MM.1S (cell line): ENCODE results near the gene PARP8.

Experiments used
- DNase-seq: peaks from one replicate; pipeline ENCODE4 v3.0.0-alpha.2; 2015
- H2AFZ ChIP-seq: fragments of 300-600 bp; sonication (generic); 2 replicates; pipeline ENCODE4 v1.6.0; 2016; ENCODE audit warnings: antibody characterized with exemption, low read length
- H3F3A ChIP-seq: fragments of 300-600 bp; sonication (generic); 2 replicates; pipeline ENCODE4 v1.6.1; 2016; ENCODE audit warnings: mild to moderate bottlenecking, antibody characterized with exemption, low read length, moderate library complexity, mixed read lengths; ENCODE audit not compliant: insufficient read depth
- H3K27ac ChIP-seq: fragments of 300-600 bp; sonication (generic); 2 replicates; pipeline ENCODE4 v1.5.1; 2016; ENCODE audit warnings: mild to moderate bottlenecking, low read length
- H3K27me3 ChIP-seq: fragments of 300-600 bp; sonication (generic); replicated peaks from 2 replicates; pipeline ENCODE4 v1.6.0; 2016; ENCODE audit warnings: low read length; ENCODE audit not compliant: insufficient read depth
- H3K36me3 ChIP-seq: fragments of 300-600 bp; sonication (generic); replicated peaks from 2 replicates; pipeline ENCODE4 v1.6.1; 2016; ENCODE audit warnings: mild to moderate bottlenecking, low read length, mixed read lengths; ENCODE audit not compliant: insufficient read depth
- H3K4me1 ChIP-seq: fragments of 300-600 bp; sonication (generic); 2 replicates; pipeline ENCODE4 v1.6.1; 2016; ENCODE audit warnings: low read length, mixed read lengths
- H3K4me2 ChIP-seq: fragments of 300-600 bp; sonication (generic); 2 replicates; pipeline ENCODE4 v1.6.0; 2016; ENCODE audit warnings: low read depth, low read length
- H3K4me3 ChIP-seq: fragments of 300-600 bp; sonication (generic); 2 replicates; pipeline ENCODE4 v1.5.1; 2016; ENCODE audit warnings: low read length, mixed read lengths
- H3K79me2 ChIP-seq: fragments of 300-600 bp; sonication (generic); 2 replicates; pipeline ENCODE4 v1.6.1; 2016; ENCODE audit warnings: mixed run types, low read length, mixed read lengths
- H3K9ac ChIP-seq: fragments of 300-600 bp; sonication (generic); 2 replicates; pipeline ENCODE4 v1.6.1; 2016; ENCODE audit warnings: low read length, mixed read lengths
- H3K9me2 ChIP-seq: fragments of 300-600 bp; sonication (generic); replicated peaks from 2 replicates; pipeline ENCODE4 v1.6.1; 2016; ENCODE audit warnings: mild to moderate bottlenecking, low read length, mixed read lengths; ENCODE audit not compliant: insufficient read depth
- H3K9me3 ChIP-seq: fragments of 300-600 bp; sonication (generic); replicated peaks from 2 replicates; pipeline ENCODE4 v1.6.1; 2016; ENCODE audit warnings: mild to moderate bottlenecking, low read length, mixed read lengths; ENCODE audit not compliant: insufficient read depth
- H4K20me1 ChIP-seq: fragments of 300-600 bp; sonication (generic); 2 replicates; pipeline ENCODE4 v1.6.1; 2016; ENCODE audit warnings: mild to moderate bottlenecking, low read length, moderate library complexity, mixed read lengths; ENCODE audit not compliant: insufficient read depth
- CTCF ChIP-seq: fragments of 300-600 bp; sonication (generic); IDR thresholded peaks from 2 replicates; pipeline ENCODE4 v1.5.1; 2016; ENCODE audit warnings: antibody characterized with exemption, low read length, mixed read lengths
- EZH2 ChIP-seq: fragments of 300-600 bp; sonication (generic); optimal IDR thresholded peaks from 2 replicates; pipeline ENCODE3; 2017; ENCODE audit warnings: low read depth, mild to moderate bottlenecking, antibody characterized with exemption, low read length, mixed read lengths
- EZH2phosphoT487 ChIP-seq: fragments of 300-600 bp; sonication (generic); IDR thresholded peaks from 2 replicates; pipeline ENCODE4 v1.6.1; 2018; ENCODE audit warnings: antibody characterized with exemption, low read length

The PARP8 gene

GRCh38 chr5:50759526-50760270 lies 93.3 kb downstream of the PARP8 start:
- Histone ChIP-seq H2AFZ (no peak overlapping the region), H3K27me3 (no peaks in the 10 kb centered on the region), H3K9ac (no peak overlapping the region), H4K20me1 (no peaks in the 10 kb centered on the region), H3K4me1 (no peaks in the 10 kb centered on the region), H3K27ac (no peak overlapping the region), H3K36me3 (no peaks in the 10 kb centered on the region; the same call in 1 of the 2 replicates), H3K4me2 (no peak overlapping the region), H3K9me3 (no peaks in the 10 kb centered on the region), H3K9me2 (no peaks in the 10 kb centered on the region), H3K4me3 (no peak overlapping the region), H3K79me2 (no peaks in the 10 kb centered on the region), H3F3A (no peaks in the 10 kb centered on the region)
- DNase-seq, result no peak
- TF ChIP-seq EZH2 (no peak), CTCF (no peak)

GRCh38 chr5:50763351-50763750 lies 96.9 kb downstream of the PARP8 start:
- no peak overlapping the region for H3K4me2 ChIP-seq
- no peaks in the 10 kb centered on the region for H3K9me3 ChIP-seq
- H4K20me1 ChIP-seq, result no peaks in the 10 kb centered on the region
- H3F3A ChIP-seq, result no peaks in the 10 kb centered on the region
- H3K36me3 ChIP-seq, result no peaks in the 10 kb centered on the region; the same call in 1 of the 2 replicates
- H3K27ac ChIP-seq, result no peak overlapping the region
- DNase-seq, result no peak
- no peak overlapping the region for H3K9ac ChIP-seq
- H3K79me2 ChIP-seq, result no peaks in the 10 kb centered on the region
- H3K9me2 ChIP-seq, result no peaks in the 10 kb centered on the region
- H3K4me1 ChIP-seq, result no peaks in the 10 kb centered on the region
- H2AFZ ChIP-seq, result no peak overlapping the region
- no peak overlapping the region for H3K4me3 ChIP-seq
- no peak for TF ChIP-seq CTCF
- no peak for TF ChIP-seq EZH2
- no peak for TF ChIP-seq EZH2phosphoT487
- H3K27me3 ChIP-seq, result no peaks in the 10 kb centered on the region

GRCh38 chr5:50763846-50764245 lies 97.4 kb downstream of the PARP8 start:
- TF ChIP-seq EZH2phosphoT487, result no peak
- no peak for TF ChIP-seq CTCF
- no peak for TF ChIP-seq EZH2
- Histone ChIP-seq H3K9me2 (no peaks in the 10 kb centered on the region), H3K4me2 (no peak overlapping the region), H3K4me3 (no peak overlapping the region), H3K79me2 (no peaks in the 10 kb centered on the region), H3K9ac (no peak overlapping the region), H3K27ac (no peak overlapping the region), H3K4me1 (no peaks in the 10 kb centered on the region), H3K9me3 (no peaks in the 10 kb centered on the region), H4K20me1 (no peaks in the 10 kb centered on the region), H3F3A (no peaks in the 10 kb centered on the region), H3K36me3 (no peaks in the 10 kb centered on the region; the same call in 1 of the 2 replicates), H2AFZ (no peak overlapping the region), H3K27me3 (no peaks in the 10 kb centered on the region)
- no peak for DNase-seq
